Neural cell (in vitro differentiated cells): Measurements from ENCODE around the gene FOXP4. TPM values are rescaled to one million over a fixed set of nuclear protein-coding genes. Genes with fewer than 3 reads are reported as not detected.

Experiments used
- H2AFZ ChIP-seq: fragments of 200-600, 300-800 bp; sonication (generic), shearing (Covaris generic); 2 replicates; pipeline ENCODE4 v1.6.0; 2014; ENCODE audit warnings: low read depth, mild to moderate bottlenecking, antibody characterized with exemption, low read length, moderate library complexity
- H3F3A ChIP-seq: fragments of 200-600 bp; shearing (Covaris generic); 2 replicates; pipeline ENCODE4 v1.6.1; 2016; ENCODE audit warnings: mild to moderate bottlenecking, moderate library complexity, mixed read lengths, antibody characterized with exemption, low read length; ENCODE audit not compliant: insufficient read depth, poor library complexity, severe bottlenecking
- H3K27ac ChIP-seq: fragments of 200-600, 300-800 bp; sonication (generic), shearing (Covaris generic); 2 replicates; pipeline ENCODE4 v1.5.1; 2014; ENCODE audit warnings: mild to moderate bottlenecking, low read length, moderate library complexity
- H3K27me3 ChIP-seq: fragments of 300-800, 200-600 bp; sonication (generic), shearing (Covaris generic); 2 replicates; pipeline ENCODE4 v1.6.0; 2014; ENCODE audit warnings: mild to moderate bottlenecking, low read depth, low read length, moderate library complexity; ENCODE audit not compliant: insufficient read depth
- H3K36me3 ChIP-seq: fragments of 300-800, 200-600 bp; sonication (generic), shearing (Covaris generic); 2 replicates; pipeline ENCODE4 v1.5.1; 2014; ENCODE audit warnings: mild to moderate bottlenecking, antibody characterized with exemption, low read length, moderate library complexity; ENCODE audit not compliant: insufficient read depth
- H3K4me2 ChIP-seq: fragments of 300-800, 200-600 bp; sonication (generic), shearing (Covaris generic); 2 replicates; pipeline ENCODE4 v1.6.0; 2014; ENCODE audit warnings: mild to moderate bottlenecking, low read length
- H3K4me3 ChIP-seq: fragments of 300-800, 200-600 bp; sonication (generic), shearing (Covaris generic); 2 replicates; pipeline ENCODE4 v1.5.1; 2014; ENCODE audit warnings: mild to moderate bottlenecking, low read length, moderate library complexity
- H3K79me2 ChIP-seq: fragments of 200-600 bp; shearing (Covaris generic); replicated peaks from 2 replicates; pipeline ENCODE4 v1.6.0; 2014; ENCODE audit warnings: mild to moderate bottlenecking, low read length, moderate library complexity; ENCODE audit not compliant: insufficient read depth
- H3K9ac ChIP-seq: fragments of 300-800, 200-600 bp; sonication (generic), shearing (Covaris generic); 2 replicates; pipeline ENCODE4 v1.6.1; 2016; ENCODE audit warnings: mild to moderate bottlenecking, low read length, mixed read lengths
- H3K9me2 ChIP-seq: fragments of 200-600 bp; shearing (Covaris generic); 2 replicates; pipeline ENCODE4 v1.6.1; 2016; ENCODE audit warnings: mild to moderate bottlenecking, low read length, mixed read lengths; ENCODE audit not compliant: insufficient read depth
- H3K9me3 ChIP-seq: fragments of 200-600, 300-800 bp; sonication (generic), shearing (Covaris generic); 2 replicates; pipeline ENCODE4 v1.6.1; 2016; ENCODE audit warnings: mild to moderate bottlenecking, mixed run types, low read length, moderate library complexity, mixed read lengths
- H4K20me1 ChIP-seq: fragments of 200-600 bp; shearing (Covaris generic); 2 replicates; pipeline ENCODE4 v1.6.1; 2016; ENCODE audit warnings: mild to moderate bottlenecking, mixed run types; ENCODE audit not compliant: insufficient read depth
- EP300 ChIP-seq: fragments of 450-650 bp; conservative IDR thresholded peaks from 2 replicates; pipeline ENCODE4 v1.6.1; 2014; ENCODE audit warnings: antibody characterized with exemption, mild to moderate bottlenecking, moderate library complexity; ENCODE audit not compliant: poor library complexity, severe bottlenecking
- EZH2 ChIP-seq: fragments of 200-600, 300-800 bp; shearing (Covaris generic), sonication (generic); IDR thresholded peaks from 2 replicates; pipeline ENCODE4 v1.6.1; 2014; ENCODE audit warnings: antibody characterized with exemption, low read length, borderline replicate concordance, mild to moderate bottlenecking; ENCODE audit not compliant: insufficient read depth, poor library complexity, severe bottlenecking
- MXI1 ChIP-seq: fragments of 450-650 bp; conservative IDR thresholded peaks from 2 replicates; pipeline ENCODE4 v1.6.1; 2014; ENCODE audit warnings: antibody characterized with exemption, mild to moderate bottlenecking; ENCODE audit not compliant: poor library complexity, severe bottlenecking
- POLR2AphosphoS5 ChIP-seq: IDR thresholded peaks from 2 replicates; pipeline ENCODE4 v1.6.1; 2012
- RAD21 ChIP-seq: fragments of 450-650 bp; conservative IDR thresholded peaks from 2 replicates; pipeline ENCODE4 v1.6.1; 2014; ENCODE audit warnings: antibody characterized with exemption, mild to moderate bottlenecking, moderate library complexity
- REST ChIP-seq: IDR thresholded peaks from 2 replicates; pipeline ENCODE4 v1.6.1; 2012; ENCODE audit warnings: borderline replicate concordance
- SMC3 ChIP-seq: fragments of 450-650 bp; conservative IDR thresholded peaks from 2 replicates; pipeline ENCODE4 v1.6.1; 2014; ENCODE audit warnings: antibody characterized with exemption, mild to moderate bottlenecking, moderate library complexity; ENCODE audit not compliant: poor library complexity
- TAF1 ChIP-seq: IDR thresholded peaks from 2 replicates; pipeline ENCODE4 v1.6.1; 2012; ENCODE audit warnings: low read depth
- polyA plus RNA-seq: library from polyadenylated mRNA; depleted of rRNA; stranded (reverse); fragments of >200 nt; gene quantifications from 2 replicates; pipeline ENCODE4 v1.2.3, GENCODE V29; 2014
- TF ChIP-seq, protein P1 (sequence below): fragments of 450-650 bp; IDR thresholded peaks from 2 replicates; pipeline ENCODE4 v1.5.1; 2014; ENCODE audit warnings: antibody characterized with exemption, mild to moderate bottlenecking, moderate library complexity; ENCODE audit not compliant: poor library complexity, severe bottlenecking

The FOXP4 gene
- polyA plus RNA-seq, 1 donor from 2014 or later = 7.1 TPM

GRCh38 chr6:41577356-41578216 lies 31.4 kb downstream of the FOXP4 start:
- H3K79me2 ChIP-seq = peaks cover 34% of the 10 kb centered on the region
- no peak overlapping the region for H3K9ac ChIP-seq
- no peak overlapping the region for H3K27ac ChIP-seq
- peaks cover 2% of the 10 kb centered on the region for H3F3A ChIP-seq
- H3K9me3 ChIP-seq = no peaks in the 10 kb centered on the region
- peaks cover 4% of the 10 kb centered on the region for H4K20me1 ChIP-seq
- no peak overlapping the region for H3K4me2 ChIP-seq
- H3K4me3 ChIP-seq = no peak overlapping the region
- no peaks in the 10 kb centered on the region for H3K36me3 ChIP-seq
- TF ChIP-seq EP300 = no peak
- TF ChIP-seq, protein P1, sequence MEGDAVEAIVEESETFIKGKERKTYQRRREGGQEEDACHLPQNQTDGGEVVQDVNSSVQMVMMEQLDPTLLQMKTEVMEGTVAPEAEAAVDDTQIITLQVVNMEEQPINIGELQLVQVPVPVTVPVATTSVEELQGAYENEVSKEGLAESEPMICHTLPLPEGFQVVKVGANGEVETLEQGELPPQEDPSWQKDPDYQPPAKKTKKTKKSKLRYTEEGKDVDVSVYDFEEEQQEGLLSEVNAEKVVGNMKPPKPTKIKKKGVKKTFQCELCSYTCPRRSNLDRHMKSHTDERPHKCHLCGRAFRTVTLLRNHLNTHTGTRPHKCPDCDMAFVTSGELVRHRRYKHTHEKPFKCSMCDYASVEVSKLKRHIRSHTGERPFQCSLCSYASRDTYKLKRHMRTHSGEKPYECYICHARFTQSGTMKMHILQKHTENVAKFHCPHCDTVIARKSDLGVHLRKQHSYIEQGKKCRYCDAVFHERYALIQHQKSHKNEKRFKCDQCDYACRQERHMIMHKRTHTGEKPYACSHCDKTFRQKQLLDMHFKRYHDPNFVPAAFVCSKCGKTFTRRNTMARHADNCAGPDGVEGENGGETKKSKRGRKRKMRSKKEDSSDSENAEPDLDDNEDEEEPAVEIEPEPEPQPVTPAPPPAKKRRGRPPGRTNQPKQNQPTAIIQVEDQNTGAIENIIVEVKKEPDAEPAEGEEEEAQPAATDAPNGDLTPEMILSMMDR = no peak
- no peak for TF ChIP-seq RAD21
- TF ChIP-seq TAF1 = no peak
- no peak for TF ChIP-seq REST
- TF ChIP-seq MXI1 = no peak
- no peak for TF ChIP-seq SMC3
- TF ChIP-seq EZH2 = no peak
- TF ChIP-seq POLR2AphosphoS5 = no peak
- H3K9me2 ChIP-seq = no peaks in the 10 kb centered on the region
- H3K27me3 ChIP-seq = no peaks in the 10 kb centered on the region
- H2AFZ ChIP-seq = no peak overlapping the region

GRCh38 chr6:41578217-41579087 lies 32.3 kb downstream of the FOXP4 start:
- no peaks in the 10 kb centered on the region for H3K9me2 ChIP-seq
- no peaks in the 10 kb centered on the region for H3K36me3 ChIP-seq
- H3K4me3 ChIP-seq = no peak overlapping the region
- H4K20me1 ChIP-seq = peaks cover 9% of the 10 kb centered on the region
- H3F3A ChIP-seq = peaks cover 2% of the 10 kb centered on the region
- H3K79me2 ChIP-seq = peaks cover 26% of the 10 kb centered on the region
- H3K9ac ChIP-seq = peak overlapping the region; percentile 13
- no peak overlapping the region for H3K27ac ChIP-seq
- no peak overlapping the region for H3K4me2 ChIP-seq
- H3K9me3 ChIP-seq = no peaks in the 10 kb centered on the region
- TF ChIP-seq EP300 = no peak
- TF ChIP-seq REST = no peak
- TF ChIP-seq MXI1 = no peak
- no peak for TF ChIP-seq RAD21
- no peak for TF ChIP-seq SMC3
- TF ChIP-seq EZH2 = no peak
- no peak for TF ChIP-seq TAF1
- no peak for TF ChIP-seq POLR2AphosphoS5
- TF ChIP-seq, protein P1 = no peak
- H3K27me3 ChIP-seq = no peaks in the 10 kb centered on the region
- no peak overlapping the region for H2AFZ ChIP-seq
